ENCODE measurements around the gene INPP4A.
"Not testable (repeated sequence)": the region's sequence is repeated elsewhere in the genome, so short reads cannot be mapped to it uniquely, and the experiment has no call there.

The INPP4A gene

GRCh38 chr2:98588880-98589431 lies 144.3 kb downstream of the INPP4A start:
- H3K4me3 ChIP-seq (ENCODE audit: low read depth, low read length) = no peak overlapping the region
- TF ChIP-seq, protein P1, sequence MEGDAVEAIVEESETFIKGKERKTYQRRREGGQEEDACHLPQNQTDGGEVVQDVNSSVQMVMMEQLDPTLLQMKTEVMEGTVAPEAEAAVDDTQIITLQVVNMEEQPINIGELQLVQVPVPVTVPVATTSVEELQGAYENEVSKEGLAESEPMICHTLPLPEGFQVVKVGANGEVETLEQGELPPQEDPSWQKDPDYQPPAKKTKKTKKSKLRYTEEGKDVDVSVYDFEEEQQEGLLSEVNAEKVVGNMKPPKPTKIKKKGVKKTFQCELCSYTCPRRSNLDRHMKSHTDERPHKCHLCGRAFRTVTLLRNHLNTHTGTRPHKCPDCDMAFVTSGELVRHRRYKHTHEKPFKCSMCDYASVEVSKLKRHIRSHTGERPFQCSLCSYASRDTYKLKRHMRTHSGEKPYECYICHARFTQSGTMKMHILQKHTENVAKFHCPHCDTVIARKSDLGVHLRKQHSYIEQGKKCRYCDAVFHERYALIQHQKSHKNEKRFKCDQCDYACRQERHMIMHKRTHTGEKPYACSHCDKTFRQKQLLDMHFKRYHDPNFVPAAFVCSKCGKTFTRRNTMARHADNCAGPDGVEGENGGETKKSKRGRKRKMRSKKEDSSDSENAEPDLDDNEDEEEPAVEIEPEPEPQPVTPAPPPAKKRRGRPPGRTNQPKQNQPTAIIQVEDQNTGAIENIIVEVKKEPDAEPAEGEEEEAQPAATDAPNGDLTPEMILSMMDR (IDR thresholded peaks at IDR 0.05; ENCODE audit: borderline replicate concordance, insufficient read depth, low read depth, low read length) = no peak

GRCh38 chr2:98589489-98589888 lies 144.8 kb downstream of the INPP4A start:
- TF ChIP-seq, protein P1 (IDR thresholded peaks at IDR 0.05; ENCODE audit: borderline replicate concordance, insufficient read depth, low read depth, low read length) = no peak
- no peak overlapping the region for H3K4me3 ChIP-seq (ENCODE audit: low read depth, low read length)

DNA sequence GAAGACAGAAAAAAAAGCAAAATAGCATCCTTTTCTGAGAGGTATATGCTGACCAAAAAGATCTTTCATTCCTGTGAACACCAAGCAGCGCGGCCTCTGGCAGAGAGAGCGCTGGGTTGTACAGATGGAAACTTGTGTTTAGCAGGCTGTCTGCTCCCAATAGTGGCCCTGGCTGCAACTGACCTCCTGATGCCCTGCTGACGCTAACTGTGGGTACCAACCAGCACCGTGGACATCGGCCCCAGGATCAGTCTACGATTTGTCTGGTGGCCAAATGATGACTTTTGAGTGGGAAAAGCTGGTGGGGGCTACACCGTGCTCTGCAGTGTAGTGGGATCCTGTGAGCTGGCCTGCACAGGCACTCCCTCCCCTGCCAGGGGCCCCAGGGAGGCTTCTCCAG lies 147.9 kb downstream of the INPP4A start:
- TF ChIP-seq, protein P1 (IDR thresholded peaks at IDR 0.05; ENCODE audit: borderline replicate concordance, insufficient read depth, low read depth, low read length) = no peak
- H3K4me3 ChIP-seq (ENCODE audit: low read depth, low read length) = no peak overlapping the region

DNA sequence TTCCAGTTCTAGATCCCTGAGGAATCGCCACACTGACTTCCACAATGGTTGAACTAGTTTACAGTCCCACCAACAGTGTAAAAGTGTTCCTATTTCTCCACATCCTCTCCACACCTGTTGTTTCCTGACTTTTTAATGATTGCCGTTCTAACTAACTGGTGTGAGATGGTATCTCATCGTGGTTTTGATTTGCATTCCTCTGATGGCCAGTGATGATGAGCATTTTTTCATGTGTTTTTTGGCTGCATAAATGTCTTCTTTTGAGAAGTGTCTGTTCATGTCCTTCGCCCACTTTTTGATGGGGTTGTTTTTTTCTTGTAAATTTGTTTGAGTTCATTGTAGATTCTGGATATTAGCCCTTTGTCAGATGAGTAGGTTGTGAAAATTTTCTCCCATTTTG lies 150.0 kb downstream of the INPP4A start:
- not testable (repeated sequence) for H3K4me3 ChIP-seq (ENCODE audit: low read depth, low read length)

DNA sequence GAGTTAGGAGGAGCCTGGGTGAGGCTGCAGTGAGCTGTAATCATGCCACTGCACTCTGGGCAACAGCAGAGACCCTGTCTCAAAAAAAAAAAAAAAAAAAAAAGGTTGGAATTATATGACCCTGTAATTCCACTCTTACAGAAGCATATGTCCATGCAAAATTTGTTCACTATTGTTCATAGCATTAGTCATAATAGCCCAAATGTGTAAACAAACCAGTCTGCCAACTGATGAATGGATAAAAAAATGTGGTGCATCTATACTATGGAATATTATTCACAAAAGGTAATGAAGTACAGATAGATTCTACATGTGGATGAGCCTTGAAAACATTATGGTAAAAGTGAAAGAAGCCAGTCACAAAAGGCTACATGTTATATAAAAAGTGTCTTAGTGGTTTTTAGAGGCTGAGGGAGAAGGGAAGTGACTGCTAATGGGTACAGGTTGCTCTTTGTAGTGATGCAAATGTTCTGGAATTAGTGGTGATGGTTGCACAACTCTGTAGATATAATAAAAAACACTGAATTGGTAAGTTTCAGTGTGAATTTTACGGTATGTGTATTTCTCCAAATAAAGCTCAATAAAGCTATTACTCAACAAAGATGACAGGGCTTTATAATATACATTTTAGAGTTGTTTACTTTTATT lies 154.2 kb downstream of the INPP4A start:
- no peak overlapping the region for H3K4me3 ChIP-seq (ENCODE audit: low read depth, low read length)
- TF ChIP-seq, protein P1 (IDR thresholded peaks at IDR 0.05; ENCODE audit: borderline replicate concordance, insufficient read depth, low read depth, low read length) = no peak

DNA sequence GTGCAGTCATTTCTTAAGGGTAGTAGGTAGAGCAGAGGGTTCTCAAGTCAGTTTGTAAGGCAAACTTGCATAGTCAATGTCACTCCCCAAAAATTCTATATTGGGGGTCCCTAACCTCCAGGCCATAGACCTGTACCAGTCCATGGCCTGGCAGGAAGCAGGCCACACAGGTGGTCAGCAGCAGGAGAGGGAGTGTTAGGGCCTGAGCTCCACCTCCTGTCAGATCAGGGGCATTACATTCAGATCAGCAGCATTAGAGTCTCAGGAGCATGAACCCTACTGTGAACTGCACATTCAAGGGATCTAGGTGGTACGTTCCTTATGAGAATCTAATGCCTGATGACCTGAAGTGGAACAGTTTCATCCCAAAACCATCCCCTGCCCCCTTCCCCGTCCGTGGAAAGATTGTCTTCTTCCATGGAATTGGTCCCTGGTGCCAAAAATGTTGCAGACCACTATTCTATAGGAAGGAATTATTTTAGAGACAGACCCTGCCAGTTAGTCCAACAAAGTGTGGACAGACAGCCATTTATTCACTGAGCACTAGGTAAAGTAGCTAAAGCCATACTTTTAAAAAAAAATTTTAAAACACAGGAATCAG lies 157.0 kb downstream of the INPP4A start:
- no peak overlapping the region for H3K4me3 ChIP-seq (ENCODE audit: low read depth, low read length)
- TF ChIP-seq, protein P1 (IDR thresholded peaks at IDR 0.05; ENCODE audit: borderline replicate concordance, insufficient read depth, low read depth, low read length) = peak; percentile 78

DNA sequence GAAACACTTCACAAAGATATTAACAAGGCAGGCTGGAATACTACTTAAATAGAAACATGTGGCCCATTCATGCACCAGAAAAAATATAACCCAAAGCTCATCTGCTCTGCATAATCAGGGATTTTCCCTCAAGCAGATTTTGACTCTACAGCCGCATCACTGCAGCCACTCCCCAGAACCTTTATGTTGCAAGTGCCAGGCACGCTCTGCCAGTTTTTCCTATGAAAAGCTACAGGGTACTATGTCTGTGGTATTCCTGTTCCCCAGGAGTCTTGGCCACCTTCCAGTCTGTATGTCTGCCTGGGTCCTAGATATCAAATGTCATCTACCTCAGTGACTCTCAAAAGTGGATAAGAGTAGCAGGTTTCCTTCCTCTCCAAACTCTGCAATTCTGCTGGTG lies 159.9 kb downstream of the INPP4A start:
- TF ChIP-seq, protein P1 (IDR thresholded peaks at IDR 0.05; ENCODE audit: borderline replicate concordance, insufficient read depth, low read depth, low read length) = no peak
- no peak overlapping the region for H3K4me3 ChIP-seq (ENCODE audit: low read depth, low read length)

Measured in GM12875 (cell line).